Tibial artery (tissue), 4 donors: ENCODE results near the gene AHCYL2.
"Not testable (repeated sequence)": the region's sequence is repeated elsewhere in the genome, so short reads cannot be mapped to it uniquely, and the experiment has no call there.

Experiments used
- DNase-seq, 2 donors: peaks; one replicate each; pipeline ENCODE4 v3.0.0-alpha.2; 2019
- H3K27ac ChIP-seq, 2 donors: fragments of 200-600 bp; sonication (generic) in 1 of 2; 1 replicate in 1 of 2; 2 replicates in 1 of 2; pipeline ENCODE4 v1.5.1; 2018 to 2019; ENCODE audit warnings: mild to moderate bottlenecking in 1 of 2
- H3K27me3 ChIP-seq, 2 donors: fragments of 200-600 bp; sonication (generic) in 1 of 2; one replicate each; pipeline versions ENCODE4 v1.5.1 to v1.6.0; 2016 to 2019
- H3K36me3 ChIP-seq, 3 donors: fragments of 200-600 bp; sonication (generic) in 2 of 3; one replicate each; pipeline ENCODE4 v1.5.1; 2016 to 2019; ENCODE audit warnings: mild to moderate bottlenecking in 2 of 3
- H3K4me1 ChIP-seq, 4 donors: fragments of 200-600 bp; sonication (generic) in 2 of 4; 1 replicate in 3 of 4; 2 replicates in 1 of 4; pipeline ENCODE4 v1.5.1; 2016 to 2019
- H3K4me3 ChIP-seq, 2 donors: fragments of 200-600 bp; sonication (generic) in 1 of 2; 1 replicate in 1 of 2; 2 replicates in 1 of 2; pipeline ENCODE4 v1.5.1; 2018 to 2019; ENCODE audit warnings: mild to moderate bottlenecking in 2 of 2
- H3K9me3 ChIP-seq, 3 donors: fragments of 200-600 bp; sonication (generic) in 1 of 3; one replicate each; pipeline ENCODE4 v1.5.1; 2016 to 2019
- intact Hi-C: fragments of 100-400 bp; cut with DNase I; formaldehyde crosslinking; loops from one replicate; pipeline ENCODE4 v1.15.0; 2023; ENCODE audit warnings: low total_unique reads
- TF ChIP-seq, protein P1 (sequence below), 2 experiments: fragments of 200-600 bp in 1 of 2; fragments of 450-650 bp in 1 of 2; IDR thresholded peaks; one replicate each; pipeline ENCODE4 v1.5.1; 2017 to 2019; ENCODE audit warnings: antibody characterized with exemption in 2 of 2, mild to moderate bottlenecking in 1 of 2, moderate library complexity in 1 of 2

Gene AHCYL2

DNA sequence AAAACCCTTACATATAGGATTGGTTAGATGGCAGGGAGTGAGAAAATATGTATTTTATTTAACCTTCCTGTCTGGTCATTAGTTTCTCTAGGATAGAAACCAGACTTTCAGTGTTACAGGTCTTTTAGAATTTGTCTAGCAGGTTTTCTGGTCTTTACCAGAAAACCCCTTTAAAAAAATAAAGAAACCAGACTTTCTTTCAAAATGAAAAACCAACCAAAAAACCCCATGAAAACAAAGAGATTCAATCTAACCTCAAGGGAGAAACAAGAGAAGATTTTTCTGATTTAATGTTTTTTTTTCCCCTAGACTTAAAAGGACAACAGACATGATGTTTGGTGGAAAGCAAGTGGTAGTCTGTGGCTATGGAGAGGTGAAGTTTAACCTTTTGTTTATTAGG lies 180.7 kb downstream of the AHCYL2 start:
- intact Hi-C loops, result no loop called here
- H3K4me3 ChIP-seq, result no peak overlapping the region
- no peaks in the 10 kb centered on the region for H3K9me3 ChIP-seq
- H3K27me3 ChIP-seq, result no peaks in the 10 kb centered on the region
- no peak for DNase-seq
- H3K4me1 ChIP-seq, result no peaks in the 10 kb centered on the region
- peaks cover 12 to 57% (median 13%) of the 10 kb centered on the region in 3 donors for H3K36me3 ChIP-seq
- TF ChIP-seq, protein P1, sequence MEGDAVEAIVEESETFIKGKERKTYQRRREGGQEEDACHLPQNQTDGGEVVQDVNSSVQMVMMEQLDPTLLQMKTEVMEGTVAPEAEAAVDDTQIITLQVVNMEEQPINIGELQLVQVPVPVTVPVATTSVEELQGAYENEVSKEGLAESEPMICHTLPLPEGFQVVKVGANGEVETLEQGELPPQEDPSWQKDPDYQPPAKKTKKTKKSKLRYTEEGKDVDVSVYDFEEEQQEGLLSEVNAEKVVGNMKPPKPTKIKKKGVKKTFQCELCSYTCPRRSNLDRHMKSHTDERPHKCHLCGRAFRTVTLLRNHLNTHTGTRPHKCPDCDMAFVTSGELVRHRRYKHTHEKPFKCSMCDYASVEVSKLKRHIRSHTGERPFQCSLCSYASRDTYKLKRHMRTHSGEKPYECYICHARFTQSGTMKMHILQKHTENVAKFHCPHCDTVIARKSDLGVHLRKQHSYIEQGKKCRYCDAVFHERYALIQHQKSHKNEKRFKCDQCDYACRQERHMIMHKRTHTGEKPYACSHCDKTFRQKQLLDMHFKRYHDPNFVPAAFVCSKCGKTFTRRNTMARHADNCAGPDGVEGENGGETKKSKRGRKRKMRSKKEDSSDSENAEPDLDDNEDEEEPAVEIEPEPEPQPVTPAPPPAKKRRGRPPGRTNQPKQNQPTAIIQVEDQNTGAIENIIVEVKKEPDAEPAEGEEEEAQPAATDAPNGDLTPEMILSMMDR (IDR thresholded peaks at IDR 0.05), result no peak
- no peak overlapping the region for H3K27ac ChIP-seq

DNA sequence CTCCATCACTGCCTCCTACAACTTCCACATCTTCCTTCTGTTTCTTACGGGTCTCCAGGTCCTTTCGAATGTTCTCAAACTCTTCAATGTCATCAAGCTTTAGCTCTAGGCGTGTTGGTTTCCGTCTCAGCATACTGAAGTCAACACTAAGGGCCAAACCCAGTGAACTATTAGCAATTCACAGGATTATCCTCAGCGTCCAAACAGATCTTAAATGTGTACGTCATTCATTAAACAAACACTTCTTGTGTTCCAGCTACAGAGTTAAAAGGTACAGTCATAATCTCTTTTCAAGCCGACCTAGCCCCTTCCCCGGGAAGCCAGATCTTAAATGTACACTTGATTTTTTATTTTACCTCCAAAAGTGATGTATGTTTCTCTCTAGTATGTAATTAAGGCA lies 185.4 kb downstream of the AHCYL2 start:
- H3K27me3 ChIP-seq, H3K27ac ChIP-seq, H3K4me3 ChIP-seq, DNase-seq, intact Hi-C loops, H3K4me1 ChIP-seq: not testable (repeated sequence)
- Histone ChIP-seq H3K9me3 (peaks cover 0 to 10% (median 0%) of the 10 kb centered on the region in 3 donors), H3K36me3 (peaks cover 16 to 79% (median 26%) of the 10 kb centered on the region in 3 donors)

DNA sequence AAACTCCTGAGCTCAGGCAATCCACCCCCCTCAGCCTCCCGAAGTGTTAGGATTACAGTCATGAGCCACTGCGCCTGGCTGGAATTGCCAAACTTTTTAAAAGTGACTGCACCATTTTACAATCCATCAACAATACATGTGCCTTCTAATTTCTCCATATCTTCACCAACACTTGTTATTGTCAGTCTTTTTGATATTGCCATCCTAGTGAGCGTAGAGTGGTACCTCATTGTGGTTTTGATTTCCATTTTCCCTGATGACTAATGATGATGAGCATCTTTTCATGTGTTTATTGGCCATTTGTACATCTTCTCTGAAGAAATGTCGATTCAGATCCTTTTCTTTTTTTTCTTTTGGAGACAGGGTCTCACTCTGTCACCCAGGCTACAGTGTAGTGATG lies 187.7 kb downstream of the AHCYL2 start:
- H3K4me3 ChIP-seq, result no peak overlapping the region
- DNase-seq, result no peak
- peaks cover 16 to 63% (median 26%) of the 10 kb centered on the region in 3 donors for H3K36me3 ChIP-seq
- no peaks in the 10 kb centered on the region for H3K4me1 ChIP-seq
- H3K27ac ChIP-seq, result no peak overlapping the region
- H3K9me3 ChIP-seq, result peaks cover 0 to 10% (median 0%) of the 10 kb centered on the region in 3 donors
- TF ChIP-seq, protein P1 (IDR thresholded peaks at IDR 0.05), result no peak
- intact Hi-C loops, result no loop called here
- no peaks in the 10 kb centered on the region for H3K27me3 ChIP-seq

DNA sequence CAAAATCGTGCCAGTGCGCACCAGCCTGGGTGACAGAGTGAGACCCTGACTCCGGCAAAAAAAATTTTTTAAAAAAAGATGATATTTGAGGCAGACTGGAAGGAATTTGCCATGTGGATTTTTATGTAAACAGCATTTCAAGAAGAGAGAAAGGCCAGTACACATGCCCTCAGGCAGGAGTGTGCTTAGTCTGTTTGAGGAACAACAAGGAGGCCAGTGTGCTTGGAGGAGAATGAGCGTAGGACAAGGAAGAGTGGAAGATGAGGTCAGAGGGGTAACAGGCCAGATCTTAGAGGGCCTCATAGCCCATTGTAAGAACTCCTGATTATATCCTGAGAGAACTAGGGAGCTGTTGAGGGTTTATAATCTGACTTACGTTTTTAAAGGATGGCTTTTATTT lies 192.2 kb downstream of the AHCYL2 start:
- no peak overlapping the region for H3K27ac ChIP-seq
- H3K36me3 ChIP-seq, result peaks cover 11 to 27% (median 14%) of the 10 kb centered on the region in 3 donors
- H3K4me1 ChIP-seq, result peaks cover 0 to 4% (median 0%) of the 10 kb centered on the region in 4 donors
- TF ChIP-seq, protein P1 (IDR thresholded peaks at IDR 0.05), result no peak
- no peak for DNase-seq
- intact Hi-C loops, result no loop called here
- H3K9me3 ChIP-seq, result peaks cover 0 to 8% (median 0%) of the 10 kb centered on the region in 3 donors
- no peaks in the 10 kb centered on the region for H3K27me3 ChIP-seq
- H3K4me3 ChIP-seq, result no peak overlapping the region

DNA sequence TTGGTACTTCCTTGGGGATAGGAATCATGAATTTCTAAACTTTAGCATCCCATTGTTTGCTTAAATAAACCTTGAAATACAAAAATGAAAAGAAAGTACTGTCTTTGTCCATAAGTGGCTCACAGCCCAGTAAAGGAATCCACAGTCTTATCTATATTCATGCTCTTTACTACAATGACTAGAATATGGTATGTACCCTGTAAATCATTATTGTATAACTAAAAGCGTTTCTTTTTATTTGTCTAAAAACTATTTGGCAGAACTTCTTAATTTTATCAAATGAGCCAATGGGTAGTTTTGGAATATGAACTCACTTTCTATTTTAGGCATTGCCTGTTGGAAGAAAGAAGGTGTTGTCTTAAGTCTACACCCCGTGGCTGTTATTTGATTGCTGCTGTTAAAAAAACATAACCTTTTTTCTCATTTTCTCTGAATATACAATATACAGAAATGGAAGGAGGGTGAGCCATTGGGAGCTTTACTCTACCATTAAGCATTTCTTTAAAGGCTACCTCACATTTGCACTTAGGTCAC lies 197.0 kb downstream of the AHCYL2 start:
- Histone ChIP-seq H3K4me3 (no peak overlapping the region), H3K27me3 (no peaks in the 10 kb centered on the region), H3K4me1 (peaks cover 0 to 4% (median 0%) of the 10 kb centered on the region in 4 donors), H3K9me3 (no peaks in the 10 kb centered on the region), H3K36me3 (peaks cover 15 to 20% (median 15%) of the 10 kb centered on the region in 3 donors), H3K27ac (no peak overlapping the region)
- TF ChIP-seq, protein P1 (IDR thresholded peaks at IDR 0.05), result no peak
- intact Hi-C loops, result no loop called here
- DNase-seq, result no peak

DNA sequence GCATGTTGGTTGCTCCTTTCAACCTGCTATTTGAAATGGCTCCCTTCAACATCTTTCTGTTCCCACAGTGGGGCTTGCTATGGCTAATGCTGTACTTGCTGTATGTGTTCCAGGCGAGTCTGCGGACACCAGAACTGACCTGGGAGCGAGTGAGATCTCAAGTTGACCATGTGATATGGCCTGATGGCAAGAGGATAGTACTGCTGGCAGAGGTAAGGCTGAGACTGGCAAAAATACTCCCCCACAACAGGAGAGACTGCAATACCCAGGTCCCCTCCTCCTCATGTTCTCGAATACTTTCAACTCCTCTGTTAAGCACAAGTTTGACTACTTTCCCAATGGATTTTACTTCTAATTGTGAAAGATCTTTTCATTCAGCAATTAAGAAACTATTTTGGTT lies 197.9 kb downstream of the AHCYL2 start:
- H3K36me3 ChIP-seq, result peaks cover 22 to 24% (median 23%) of the 10 kb centered on the region in 3 donors
- intact Hi-C loops, result no loop called here

More for the DNA sequence above, 197.9 kb downstream of the AHCYL2 start:
- H3K9me3 ChIP-seq, result no peaks in the 10 kb centered on the region
- DNase-seq, result no peak
- H3K27ac ChIP-seq, result no peak overlapping the region
- H3K27me3 ChIP-seq, result no peaks in the 10 kb centered on the region
- H3K4me3 ChIP-seq, result no peak overlapping the region
- TF ChIP-seq, protein P1 (IDR thresholded peaks at IDR 0.05), result no peak
- peaks cover 0 to 4% (median 0%) of the 10 kb centered on the region in 4 donors for H3K4me1 ChIP-seq
